MM.1S (cell line): ENCODE measurements around the gene FARS2.

ENCODE experiments used
- DNase-seq: peaks from one replicate; pipeline ENCODE4 v3.0.0-alpha.2; 2015
- H2AFZ ChIP-seq: fragments of 300-600 bp; sonication (generic); 2 replicates; pipeline ENCODE4 v1.6.0; 2016; ENCODE audit warnings: antibody characterized with exemption, low read length
- H3F3A ChIP-seq: fragments of 300-600 bp; sonication (generic); 2 replicates; pipeline ENCODE4 v1.6.1; 2016; ENCODE audit warnings: mild to moderate bottlenecking, antibody characterized with exemption, low read length, moderate library complexity, mixed read lengths; ENCODE audit not compliant: insufficient read depth
- H3K27ac ChIP-seq: fragments of 300-600 bp; sonication (generic); 2 replicates; pipeline ENCODE4 v1.5.1; 2016; ENCODE audit warnings: mild to moderate bottlenecking, low read length
- H3K27me3 ChIP-seq: fragments of 300-600 bp; sonication (generic); replicated peaks from 2 replicates; pipeline ENCODE4 v1.6.0; 2016; ENCODE audit warnings: low read length; ENCODE audit not compliant: insufficient read depth
- H3K36me3 ChIP-seq: fragments of 300-600 bp; sonication (generic); replicated peaks from 2 replicates; pipeline ENCODE4 v1.6.1; 2016; ENCODE audit warnings: mild to moderate bottlenecking, low read length, mixed read lengths; ENCODE audit not compliant: insufficient read depth
- H3K4me1 ChIP-seq: fragments of 300-600 bp; sonication (generic); 2 replicates; pipeline ENCODE4 v1.6.1; 2016; ENCODE audit warnings: low read length, mixed read lengths
- H3K4me2 ChIP-seq: fragments of 300-600 bp; sonication (generic); 2 replicates; pipeline ENCODE4 v1.6.0; 2016; ENCODE audit warnings: low read depth, low read length
- H3K4me3 ChIP-seq: fragments of 300-600 bp; sonication (generic); 2 replicates; pipeline ENCODE4 v1.5.1; 2016; ENCODE audit warnings: low read length, mixed read lengths
- H3K79me2 ChIP-seq: fragments of 300-600 bp; sonication (generic); 2 replicates; pipeline ENCODE4 v1.6.1; 2016; ENCODE audit warnings: mixed run types, low read length, mixed read lengths
- H3K9ac ChIP-seq: fragments of 300-600 bp; sonication (generic); 2 replicates; pipeline ENCODE4 v1.6.1; 2016; ENCODE audit warnings: low read length, mixed read lengths
- H3K9me2 ChIP-seq: fragments of 300-600 bp; sonication (generic); replicated peaks from 2 replicates; pipeline ENCODE4 v1.6.1; 2016; ENCODE audit warnings: mild to moderate bottlenecking, low read length, mixed read lengths; ENCODE audit not compliant: insufficient read depth
- H3K9me3 ChIP-seq: fragments of 300-600 bp; sonication (generic); replicated peaks from 2 replicates; pipeline ENCODE4 v1.6.1; 2016; ENCODE audit warnings: mild to moderate bottlenecking, low read length, mixed read lengths; ENCODE audit not compliant: insufficient read depth
- H4K20me1 ChIP-seq: fragments of 300-600 bp; sonication (generic); 2 replicates; pipeline ENCODE4 v1.6.1; 2016; ENCODE audit warnings: mild to moderate bottlenecking, low read length, moderate library complexity, mixed read lengths; ENCODE audit not compliant: insufficient read depth
- CTCF ChIP-seq: fragments of 300-600 bp; sonication (generic); IDR thresholded peaks from 2 replicates; pipeline ENCODE4 v1.5.1; 2016; ENCODE audit warnings: antibody characterized with exemption, low read length, mixed read lengths
- EZH2 ChIP-seq: fragments of 300-600 bp; sonication (generic); optimal IDR thresholded peaks from 2 replicates; pipeline ENCODE3; 2017; ENCODE audit warnings: low read depth, mild to moderate bottlenecking, antibody characterized with exemption, low read length, mixed read lengths
- EZH2phosphoT487 ChIP-seq: fragments of 300-600 bp; sonication (generic); IDR thresholded peaks from 2 replicates; pipeline ENCODE4 v1.6.1; 2018; ENCODE audit warnings: antibody characterized with exemption, low read length

FARS2 gene

GRCh38 chr6:5286780-5287179, 25.5 kb downstream of the FARS2 start:
- Histone ChIP-seq H3F3A (no peaks in the 10 kb centered on the region), H2AFZ (no peak overlapping the region), H3K27ac (no peak overlapping the region), H3K27me3 (no peaks in the 10 kb centered on the region), H3K9me3 (no peaks in the 10 kb centered on the region), H3K4me3 (no peak overlapping the region), H3K4me1 (no peaks in the 10 kb centered on the region), H3K36me3 (no peaks in the 10 kb centered on the region), H3K9ac (no peak overlapping the region), H3K9me2 (no peaks in the 10 kb centered on the region), H3K79me2 (no peaks in the 10 kb centered on the region; the same call in 1 of the 2 replicates), H4K20me1 (no peaks in the 10 kb centered on the region), H3K4me2 (no peak overlapping the region)
- TF ChIP-seq CTCF: no peak
- no peak for TF ChIP-seq EZH2
- TF ChIP-seq EZH2phosphoT487: no peak
- no peak for DNase-seq

GRCh38 chr6:5287205-5287965, 26.1 kb downstream of the FARS2 start:
- no peak overlapping the region for H3K9ac ChIP-seq

GRCh38 chr6:5287966-5288297, 26.6 kb downstream of the FARS2 start:
- no peaks in the 10 kb centered on the region for H3K9me2 ChIP-seq
- no peaks in the 10 kb centered on the region for H3F3A ChIP-seq
- no peak for TF ChIP-seq EZH2
- no peak for TF ChIP-seq EZH2phosphoT487
- no peak for TF ChIP-seq CTCF
- no peaks in the 10 kb centered on the region for H3K36me3 ChIP-seq
- H3K4me3 ChIP-seq: no peak overlapping the region
- no peak overlapping the region for H3K4me2 ChIP-seq
- no peaks in the 10 kb centered on the region for H3K27me3 ChIP-seq
- DNase-seq: no peak
- H3K9ac ChIP-seq: no peak overlapping the region
- no peak overlapping the region for H2AFZ ChIP-seq
- no peaks in the 10 kb centered on the region for H3K4me1 ChIP-seq
- no peaks in the 10 kb centered on the region for H4K20me1 ChIP-seq
- no peaks in the 10 kb centered on the region for H3K9me3 ChIP-seq
- H3K27ac ChIP-seq: no peak overlapping the region
- no peaks in the 10 kb centered on the region; the same call in 1 of the 2 replicates for H3K79me2 ChIP-seq

More at GRCh38 chr6:5287205-5287965, 26.1 kb downstream of the FARS2 start:
- no peak overlapping the region for H3K4me3 ChIP-seq
- H3K27me3 ChIP-seq: no peaks in the 10 kb centered on the region
- no peaks in the 10 kb centered on the region for H3K4me1 ChIP-seq
- H3K4me2 ChIP-seq: no peak overlapping the region
- no peaks in the 10 kb centered on the region for H4K20me1 ChIP-seq
- H3K79me2 ChIP-seq: no peaks in the 10 kb centered on the region; the same call in 1 of the 2 replicates
- no peak for TF ChIP-seq CTCF
- no peak for TF ChIP-seq EZH2
- TF ChIP-seq EZH2phosphoT487: no peak
- no peak for DNase-seq
- H3K9me2 ChIP-seq: no peaks in the 10 kb centered on the region
- no peak overlapping the region for H3K27ac ChIP-seq
- no peak overlapping the region for H2AFZ ChIP-seq
- no peaks in the 10 kb centered on the region for H3K9me3 ChIP-seq
- H3F3A ChIP-seq: no peaks in the 10 kb centered on the region
- H3K36me3 ChIP-seq: no peaks in the 10 kb centered on the region
